Heart left ventricle (tissue), 13 donors: ENCODE results near the gene SUPT4H1.

Experiments used
- POLR2A ChIP-seq, 2 donors: fragments of 450-650 bp; IDR thresholded peaks; one replicate each; pipeline ENCODE4 v1.6.1; 2017; ENCODE audit warnings: antibody characterized with exemption in 2 of 2, mild to moderate bottlenecking in 2 of 2, moderate library complexity in 2 of 2
- TF ChIP-seq, protein P1 (sequence below), 12 donors: fragments of 200-600 bp; sonication (generic) in 4 of 12; IDR thresholded peaks; one replicate each; pipeline versions ENCODE4 v1.5.0 to v1.8.0; 2018 to 2022; ENCODE audit warnings: antibody characterized with exemption in 12 of 12, mild to moderate bottlenecking in 5 of 12
- donor health status: ischemic (EF 13 %, LVEDD 7.1; RV severe dilation, severe dysfunction).
- donor health status: DM: no; HTN: yes; CAD: no.
- donor health status: DM: no; HTN: no; CAD: no.
- donor health status: ischemic (EF 25% LVEDD 6.9; RV normal size, moderate dysfunction).
- donor health status: ischemic (EF 25% LVEDD 5.7; RV mildly dilated, moderate dysfunction).
- donor health status: ischemic (EF 35%, LVEDD 5.7; RV mildly dilated, moderate dysfunction).
- donor health status: nonischemic (EF 11% LVEDD 7.7; RV severe dilation, severe dysfunction).
- donor health status: DM: yes; HTN: yes; CAD: no.
- donor health status: PGD.
- donor health status: ischemic (EF 29% LVEDD 5.4; RV normal size, mild dysfunction).
- donor health status: nonischemic (EF 23%, LVEDD 6.1; RV moderate dilation, normal function).

DNA sequence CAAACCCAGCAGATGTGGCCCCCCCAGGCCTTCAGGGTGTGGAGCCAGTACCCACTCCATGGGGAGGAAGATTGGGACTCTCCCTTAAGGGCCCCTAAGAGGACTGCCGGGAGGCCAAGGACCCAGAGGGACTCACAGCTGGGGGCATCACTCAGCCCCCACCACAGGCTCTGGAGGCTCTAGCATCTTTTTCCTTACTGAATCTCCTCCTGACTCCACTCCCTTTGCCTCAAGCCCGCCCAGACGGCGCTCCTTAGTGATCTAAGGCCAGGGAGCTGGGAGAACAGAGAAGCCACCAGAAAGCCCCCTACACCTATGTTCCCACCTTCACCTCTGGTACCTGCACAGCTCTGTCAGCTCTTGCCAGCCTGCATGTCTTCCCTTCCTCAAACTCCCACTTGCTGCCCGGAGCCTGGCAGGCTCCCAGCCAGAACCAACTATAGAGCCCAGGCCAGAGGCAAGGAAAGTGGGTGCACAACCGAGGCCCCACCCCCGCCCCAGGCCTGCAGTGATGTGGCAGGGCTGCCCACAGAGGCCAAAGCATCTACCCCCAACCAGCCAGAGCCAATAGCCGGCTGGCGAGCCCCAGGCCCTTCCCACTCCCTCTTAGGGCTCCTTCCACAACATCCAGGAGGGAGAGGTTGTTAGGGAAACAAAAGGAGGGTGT is 48.9 kb downstream of the SUPT4H1 start:
- TF ChIP-seq, protein P1, sequence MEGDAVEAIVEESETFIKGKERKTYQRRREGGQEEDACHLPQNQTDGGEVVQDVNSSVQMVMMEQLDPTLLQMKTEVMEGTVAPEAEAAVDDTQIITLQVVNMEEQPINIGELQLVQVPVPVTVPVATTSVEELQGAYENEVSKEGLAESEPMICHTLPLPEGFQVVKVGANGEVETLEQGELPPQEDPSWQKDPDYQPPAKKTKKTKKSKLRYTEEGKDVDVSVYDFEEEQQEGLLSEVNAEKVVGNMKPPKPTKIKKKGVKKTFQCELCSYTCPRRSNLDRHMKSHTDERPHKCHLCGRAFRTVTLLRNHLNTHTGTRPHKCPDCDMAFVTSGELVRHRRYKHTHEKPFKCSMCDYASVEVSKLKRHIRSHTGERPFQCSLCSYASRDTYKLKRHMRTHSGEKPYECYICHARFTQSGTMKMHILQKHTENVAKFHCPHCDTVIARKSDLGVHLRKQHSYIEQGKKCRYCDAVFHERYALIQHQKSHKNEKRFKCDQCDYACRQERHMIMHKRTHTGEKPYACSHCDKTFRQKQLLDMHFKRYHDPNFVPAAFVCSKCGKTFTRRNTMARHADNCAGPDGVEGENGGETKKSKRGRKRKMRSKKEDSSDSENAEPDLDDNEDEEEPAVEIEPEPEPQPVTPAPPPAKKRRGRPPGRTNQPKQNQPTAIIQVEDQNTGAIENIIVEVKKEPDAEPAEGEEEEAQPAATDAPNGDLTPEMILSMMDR (IDR thresholded peaks at IDR 0.05) = no peak
- TF ChIP-seq POLR2A (IDR thresholded peaks at IDR 0.05) = no peak
